GM18909 (cell line): Measurements from ENCODE around the gene MAP4K3.
"Not testable (repeated sequence)": the region's sequence is repeated elsewhere in the genome, so short reads cannot be mapped to it uniquely, and the experiment has no call there.

Source experiments
- ATAC-seq: cut with Tn5 transposase; IDR thresholded peaks from one replicate; pipeline ENCODE4 v1.9.1; 2021; ENCODE audit warnings: mild to moderate bottlenecking; ENCODE audit not compliant: unreplicated experiment, poor library complexity

The MAP4K3 gene

DNA sequence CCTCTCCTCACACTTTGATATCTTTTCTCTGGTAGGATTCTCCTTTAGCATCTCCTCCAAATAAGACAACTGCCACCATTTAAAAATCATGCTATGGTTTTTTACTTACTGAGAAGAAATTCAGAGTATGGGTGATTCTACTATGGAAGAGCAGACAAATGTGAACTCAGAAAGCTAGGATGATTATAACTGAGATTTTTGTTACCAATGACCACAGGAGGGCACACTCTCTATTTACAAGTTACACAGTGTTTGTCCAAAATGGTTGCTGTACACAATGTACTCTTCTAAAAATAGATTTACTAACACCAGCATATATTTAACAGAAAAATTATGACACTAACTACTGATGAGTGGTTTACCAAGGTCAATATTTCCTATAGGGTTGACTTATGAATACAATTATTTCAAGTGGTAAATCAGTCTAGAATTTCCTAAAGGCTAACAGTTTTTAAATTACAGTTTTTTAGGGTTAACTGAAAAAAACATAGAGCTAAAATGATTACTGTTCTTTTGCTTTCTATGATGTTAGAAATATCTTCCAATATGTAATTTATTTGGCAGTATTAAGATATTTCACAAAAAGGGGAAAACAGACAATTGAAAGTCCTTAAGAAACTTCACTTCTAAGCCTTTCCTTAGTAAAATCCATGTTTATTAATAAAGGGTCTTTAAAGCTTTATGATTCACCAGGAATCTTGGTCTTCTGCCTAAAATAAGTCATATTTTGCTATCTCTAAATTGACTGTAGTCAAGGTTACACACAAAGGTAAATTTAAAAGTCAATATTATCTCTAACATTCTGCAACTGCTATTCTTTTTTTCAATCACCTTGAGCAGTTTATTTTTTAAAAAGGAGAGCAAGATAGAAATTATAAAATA, 57.2 kb downstream of the MAP4K3 start:
- ATAC-seq = peak; percentile 73

DNA sequence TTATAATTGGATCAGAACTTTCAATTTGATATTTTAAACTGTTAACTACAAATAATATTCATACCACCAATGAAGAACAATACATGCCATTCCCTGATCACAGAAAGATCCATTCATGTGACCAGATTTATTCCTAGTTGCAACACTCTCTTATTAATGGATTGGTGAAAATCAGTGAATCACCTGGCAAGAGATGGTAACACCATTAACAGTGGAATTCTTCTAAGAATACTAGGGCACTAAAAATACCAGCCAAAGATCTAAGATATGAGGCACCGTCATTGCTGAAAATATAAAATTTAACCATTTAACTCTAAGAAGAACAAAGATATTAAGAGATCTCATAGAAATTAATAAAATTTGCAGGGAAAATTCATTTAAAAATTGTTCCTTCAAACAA, 58.1 kb downstream of the MAP4K3 start:
- ATAC-seq = no peak

DNA sequence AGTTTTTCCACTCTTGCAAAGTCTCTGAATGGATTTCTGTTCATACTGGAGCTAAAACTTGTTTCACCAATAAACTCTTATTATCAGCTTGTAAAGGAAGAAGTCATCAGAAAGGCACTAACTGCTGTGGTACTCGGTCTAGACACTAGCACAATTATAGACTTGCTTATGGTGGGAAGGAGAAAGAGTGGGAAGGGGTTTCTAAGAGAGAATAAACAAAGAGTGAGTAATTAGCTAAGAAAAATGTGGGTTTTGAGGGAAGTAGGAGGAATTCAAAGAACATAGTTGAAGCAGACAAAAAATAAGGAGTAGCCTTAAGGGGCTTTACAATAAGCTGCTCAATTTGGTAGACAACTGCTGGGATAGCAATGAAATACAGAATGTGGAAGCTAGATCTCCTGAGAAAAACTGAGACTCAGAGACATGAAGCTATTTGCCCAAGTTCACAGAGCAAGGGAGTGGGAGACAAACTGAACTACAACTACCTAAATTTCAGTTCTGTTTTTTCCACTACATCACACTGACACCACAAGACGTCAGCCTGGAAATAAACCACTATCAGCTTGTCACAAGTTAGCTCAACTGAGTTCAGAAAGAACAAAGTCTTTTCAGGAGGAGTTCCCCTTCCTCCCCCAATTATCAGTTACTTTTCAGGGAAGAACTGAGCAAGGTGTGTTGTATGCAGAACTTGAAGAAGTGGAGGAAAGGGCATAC, 59.7 kb downstream of the MAP4K3 start:
- peak; percentile 91 for ATAC-seq

DNA sequence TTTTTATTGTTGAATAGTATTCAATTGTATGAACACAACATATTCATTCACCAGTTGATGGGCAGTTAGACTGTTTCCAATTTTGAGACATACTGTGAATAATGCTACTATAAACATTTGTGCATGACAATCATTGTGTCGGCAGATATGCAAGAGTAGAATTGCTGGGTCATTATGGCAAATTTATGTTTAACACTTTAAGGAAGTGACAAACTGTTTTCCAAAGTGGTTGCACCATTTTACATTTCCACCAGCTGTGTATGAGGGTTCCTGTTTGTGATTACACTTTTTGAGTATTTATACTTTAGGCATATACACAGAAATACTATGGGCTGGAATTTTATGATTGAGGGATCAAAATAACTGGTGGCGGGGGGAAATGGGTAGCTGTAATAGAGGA, 61.2 kb downstream of the MAP4K3 start:
- no peak for ATAC-seq

DNA sequence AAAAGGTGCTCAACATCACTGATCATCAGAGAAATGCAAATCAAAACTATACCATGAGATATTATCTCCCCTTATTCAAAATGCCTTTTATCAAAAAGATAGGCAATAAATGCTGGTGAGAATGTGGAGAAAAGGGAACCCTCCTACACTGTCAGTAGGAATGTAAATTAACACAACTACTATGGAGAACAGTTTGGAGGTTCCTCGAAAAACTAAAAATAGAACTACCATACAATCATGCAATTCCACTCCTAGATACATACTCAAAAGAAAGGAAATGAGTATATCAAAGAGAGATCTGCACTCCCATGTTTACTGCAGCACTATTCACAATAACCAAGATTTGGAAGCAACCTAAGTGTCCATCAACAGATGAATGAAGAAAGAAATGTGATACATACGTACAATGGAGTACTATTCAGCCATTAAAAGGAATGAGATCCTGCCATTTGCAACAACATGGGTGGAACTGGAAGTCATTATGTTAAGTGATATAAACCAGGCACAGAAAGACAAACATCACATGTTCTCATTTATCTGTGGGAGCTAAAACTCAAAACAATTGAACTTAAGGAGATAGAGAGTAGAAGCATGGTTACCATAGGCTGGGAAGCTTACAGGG, 63.8 kb downstream of the MAP4K3 start:
- ATAC-seq = no peak

DNA sequence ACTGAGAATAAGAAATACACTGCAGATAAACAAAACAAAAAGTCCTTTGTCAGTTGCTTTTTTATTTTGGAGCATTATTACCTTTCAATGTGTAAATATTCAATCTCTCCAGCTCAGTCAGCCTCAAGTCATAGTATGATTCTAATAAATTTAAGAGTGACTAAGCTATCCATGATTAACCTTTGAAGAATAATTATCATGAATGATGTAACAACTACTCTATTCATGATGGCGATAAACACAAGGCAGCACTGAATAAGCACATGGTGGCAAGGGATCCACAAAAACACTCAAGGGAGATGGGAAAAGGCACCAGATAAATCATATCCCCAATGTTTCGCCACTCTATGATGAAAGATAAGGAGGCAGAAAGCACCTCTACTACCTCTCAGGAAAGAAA, 67.0 kb downstream of the MAP4K3 start:
- ATAC-seq = no peak

DNA sequence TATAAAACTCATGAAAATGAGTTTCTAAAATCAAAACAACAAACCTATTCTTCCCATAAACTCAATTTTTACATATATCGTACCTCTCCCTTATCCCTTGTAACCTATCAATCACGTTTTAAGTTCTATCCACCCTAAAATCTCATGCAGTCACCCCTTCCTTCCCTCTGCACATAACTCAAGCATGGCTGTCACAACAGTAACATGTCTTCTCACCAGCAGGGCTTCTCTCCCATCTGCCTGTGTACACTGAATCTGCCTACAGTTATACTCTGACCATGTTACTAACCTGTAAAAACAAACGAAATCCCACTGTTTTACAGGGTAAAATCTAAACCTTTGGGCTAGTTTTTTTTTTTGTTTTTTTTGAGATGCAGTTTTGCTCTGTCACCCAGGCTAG, 68.2 kb downstream of the MAP4K3 start:
- ATAC-seq = no peak

DNA sequence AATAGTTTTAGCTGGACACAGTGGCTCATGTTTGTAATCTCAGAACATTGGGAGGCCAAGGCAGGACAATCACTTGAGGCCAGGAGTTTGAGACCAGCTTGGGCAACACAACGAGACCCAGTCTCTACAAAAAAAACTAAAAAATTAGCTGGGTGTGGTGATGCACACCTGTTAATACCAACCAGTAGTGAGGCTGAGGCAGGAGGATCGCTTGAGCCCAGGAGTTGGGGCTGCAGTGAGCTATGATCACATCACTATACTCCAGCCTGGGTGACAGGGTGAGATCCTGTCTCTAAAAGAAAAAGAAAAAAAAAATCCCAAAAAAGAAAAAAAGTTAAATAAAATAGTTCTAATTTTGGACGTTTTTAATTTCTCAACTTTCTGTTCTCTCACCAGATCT, 68.7 kb downstream of the MAP4K3 start:
- no peak for ATAC-seq

DNA sequence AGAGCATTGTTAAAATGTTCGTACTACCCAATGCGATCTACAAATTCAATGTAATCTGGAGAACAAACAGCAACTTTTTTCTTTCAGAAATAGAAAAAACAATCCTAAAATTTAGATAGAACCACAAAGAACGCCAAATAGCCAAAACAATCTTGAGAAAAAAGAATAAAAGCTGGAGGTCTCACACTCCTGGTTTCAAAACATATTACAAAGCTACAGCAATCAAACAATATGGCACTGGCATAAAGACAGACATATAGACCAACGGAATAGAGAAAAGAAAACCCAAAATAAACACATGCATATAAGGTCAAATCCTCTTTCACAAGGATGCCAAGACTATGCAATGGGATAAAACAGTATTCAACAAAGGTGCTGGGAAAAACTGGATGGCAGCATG, 74.5 kb downstream of the MAP4K3 start:
- no peak for ATAC-seq

DNA sequence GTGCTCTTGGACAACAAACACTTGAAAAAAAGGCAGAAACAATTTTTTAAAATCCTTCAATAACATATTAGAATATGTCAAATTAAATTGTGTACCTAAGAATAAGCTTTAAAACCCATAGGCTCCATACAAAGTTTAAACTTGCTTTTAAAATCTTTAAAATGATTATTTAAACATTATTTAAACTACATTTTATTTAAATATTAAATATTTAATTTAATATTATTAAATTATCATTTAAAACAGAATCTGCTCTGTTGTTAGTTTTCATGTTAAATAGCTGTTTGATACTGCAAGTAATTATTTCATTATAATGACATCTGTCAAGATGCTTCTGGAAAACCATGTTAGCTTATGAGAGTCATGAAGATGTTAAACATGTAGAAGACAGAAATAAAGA, 75.6 kb downstream of the MAP4K3 start:
- ATAC-seq = no peak

DNA sequence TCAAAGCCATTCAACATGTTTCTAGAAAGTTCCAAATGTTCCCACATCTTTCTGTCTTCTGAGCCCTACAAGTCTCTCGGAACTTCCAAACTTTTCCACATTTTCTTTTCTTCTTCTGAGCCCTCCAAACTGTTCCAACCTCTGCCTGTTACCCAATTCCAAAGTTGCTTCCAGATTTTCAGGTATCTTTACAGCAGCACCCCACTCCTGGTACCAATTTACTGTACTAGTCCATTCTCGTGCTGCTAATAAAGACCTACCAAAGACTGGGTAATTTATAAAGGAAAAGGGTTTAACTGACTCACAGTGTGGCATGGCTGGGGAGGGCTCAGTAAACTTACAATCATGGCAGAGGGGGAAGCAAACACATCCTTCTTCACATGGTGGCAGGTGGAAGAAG, 76.7 kb downstream of the MAP4K3 start:
- not testable (repeated sequence) for ATAC-seq

DNA sequence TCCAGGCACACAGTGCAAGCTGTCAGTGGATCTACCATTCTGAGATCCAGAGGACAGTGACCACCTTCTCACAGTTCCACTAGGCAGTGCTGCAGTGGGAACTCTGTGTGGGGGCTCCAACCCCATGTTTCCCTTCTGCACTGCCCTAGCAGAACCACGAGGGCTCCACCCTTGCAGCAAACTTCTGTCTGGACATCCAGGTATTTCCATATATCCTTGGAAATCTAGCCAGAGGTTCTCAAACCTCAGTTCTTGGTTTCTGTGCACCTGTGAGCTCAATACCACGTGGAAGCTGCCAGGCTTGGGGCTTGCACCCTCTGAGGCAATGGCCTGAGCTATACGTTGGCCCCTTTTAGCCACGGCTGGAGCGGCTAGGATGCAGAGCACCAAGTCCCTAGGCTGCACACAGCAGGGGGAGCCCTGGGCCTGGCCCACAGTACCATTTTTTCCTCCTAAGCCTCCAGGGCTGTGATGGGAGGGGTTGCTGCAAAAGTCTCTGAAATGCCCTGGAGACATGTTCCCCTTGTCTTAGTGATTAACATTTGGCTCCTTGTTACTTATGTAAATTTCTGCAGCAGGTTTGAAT, 77.5 kb downstream of the MAP4K3 start:
- no peak for ATAC-seq

DNA sequence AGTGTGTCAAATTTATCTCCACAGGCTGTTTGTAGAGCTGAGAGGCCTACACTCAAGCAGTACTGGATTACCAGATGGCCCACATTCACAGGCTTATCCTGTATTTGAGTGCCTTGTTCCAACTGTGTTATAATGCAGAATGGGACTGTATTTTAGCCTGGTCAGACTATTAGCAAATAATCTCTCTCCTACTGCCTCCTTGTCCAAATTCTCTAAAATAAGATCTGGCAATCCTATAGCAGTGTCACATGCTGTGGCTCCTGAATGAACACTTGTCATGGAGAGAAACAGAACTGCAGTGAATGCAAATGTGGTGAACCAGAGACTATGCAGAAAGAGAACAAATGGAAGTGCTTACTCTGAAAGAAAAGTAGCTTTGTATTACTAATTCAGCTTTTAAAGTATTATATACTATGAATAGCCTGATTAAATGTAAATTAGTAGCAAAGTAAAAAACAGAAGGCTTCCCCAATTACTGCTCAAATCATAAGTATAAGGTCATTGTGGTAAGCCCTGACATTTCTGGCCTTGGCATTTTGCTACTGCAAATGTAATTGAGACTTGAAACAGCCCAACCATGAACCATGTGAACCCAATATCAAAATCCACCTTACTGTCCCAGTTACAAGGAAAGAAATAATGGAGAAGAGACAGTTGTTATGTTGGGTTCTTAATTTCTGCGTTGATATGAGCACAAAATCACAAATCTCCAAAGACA, 80.0 kb downstream of the MAP4K3 start:
- no peak for ATAC-seq

DNA sequence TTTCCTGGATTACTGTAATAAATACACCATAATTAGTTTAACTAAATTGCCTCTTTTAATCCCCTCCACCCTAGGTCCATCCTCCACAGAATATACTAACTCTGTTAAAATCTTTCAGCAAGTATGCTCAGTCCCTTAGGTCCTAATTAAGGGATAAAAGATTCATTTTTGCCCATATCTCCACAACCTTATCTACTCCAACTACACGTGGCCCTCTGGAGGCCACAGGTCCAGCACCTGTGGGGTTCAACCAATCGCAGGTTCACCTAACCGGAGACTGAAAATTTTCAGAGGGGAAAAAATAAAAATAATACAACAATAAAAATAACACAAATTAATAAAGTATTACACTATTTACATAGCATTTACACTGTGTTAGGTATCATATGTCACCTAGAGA, 86.4 kb downstream of the MAP4K3 start:
- ATAC-seq = no peak

DNA sequence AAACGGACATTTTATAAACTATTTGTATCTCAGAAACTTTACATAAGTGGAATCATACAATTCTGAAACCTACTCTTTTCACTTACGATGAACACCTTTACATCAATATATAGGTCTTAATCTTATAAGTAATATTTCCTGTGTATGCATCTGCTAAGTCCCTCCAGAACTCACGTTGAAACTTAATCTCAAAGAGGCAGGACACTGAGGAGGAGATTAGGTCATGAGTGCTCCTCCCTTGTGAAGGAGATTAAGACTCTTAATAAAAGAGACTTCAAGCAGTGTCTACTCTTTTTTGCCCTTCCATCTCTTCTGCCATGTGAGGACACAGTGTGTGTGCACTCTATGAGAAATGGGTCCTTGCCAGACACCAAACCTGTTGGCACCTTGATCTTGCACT, 98.6 kb downstream of the MAP4K3 start:
- ATAC-seq = no peak

DNA sequence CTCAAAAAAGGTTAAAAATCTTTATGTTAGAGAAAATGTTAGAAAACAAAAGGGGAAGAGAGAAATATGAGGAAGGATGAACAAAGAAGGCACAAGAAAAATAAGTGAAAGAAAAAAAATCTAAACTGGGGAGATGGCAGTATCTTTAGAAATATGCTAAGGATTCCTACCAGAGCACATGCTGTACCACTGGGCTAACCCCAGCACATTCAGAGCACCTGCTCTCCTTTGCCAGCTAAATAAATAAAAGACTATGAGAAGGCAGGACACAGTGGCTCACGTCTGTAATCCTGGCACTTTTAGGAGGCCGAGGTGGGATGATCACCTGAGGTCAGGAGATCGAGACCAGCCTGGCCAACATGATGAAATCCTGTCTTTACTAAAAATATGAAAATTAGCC, 101.2 kb downstream of the MAP4K3 start:
- no peak for ATAC-seq

DNA sequence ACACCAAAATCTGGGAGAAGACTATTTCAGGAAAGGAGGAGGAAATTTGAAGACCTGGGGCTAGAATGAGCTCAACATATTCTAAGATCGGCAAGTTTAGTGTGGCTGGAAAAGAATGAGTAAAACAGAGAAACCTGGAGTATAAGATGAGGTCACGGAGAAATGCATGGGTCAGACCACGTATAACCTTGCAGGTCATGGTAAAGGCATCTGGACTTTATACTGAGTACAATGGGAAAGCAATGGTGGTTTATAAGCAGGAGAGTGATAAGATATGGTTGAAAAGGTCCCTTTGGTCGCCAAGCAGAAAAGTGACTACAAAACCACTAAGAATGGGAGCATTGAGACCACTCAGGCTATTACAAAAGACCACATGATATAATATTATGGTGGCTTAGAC, 102.1 kb downstream of the MAP4K3 start:
- no peak for ATAC-seq

DNA sequence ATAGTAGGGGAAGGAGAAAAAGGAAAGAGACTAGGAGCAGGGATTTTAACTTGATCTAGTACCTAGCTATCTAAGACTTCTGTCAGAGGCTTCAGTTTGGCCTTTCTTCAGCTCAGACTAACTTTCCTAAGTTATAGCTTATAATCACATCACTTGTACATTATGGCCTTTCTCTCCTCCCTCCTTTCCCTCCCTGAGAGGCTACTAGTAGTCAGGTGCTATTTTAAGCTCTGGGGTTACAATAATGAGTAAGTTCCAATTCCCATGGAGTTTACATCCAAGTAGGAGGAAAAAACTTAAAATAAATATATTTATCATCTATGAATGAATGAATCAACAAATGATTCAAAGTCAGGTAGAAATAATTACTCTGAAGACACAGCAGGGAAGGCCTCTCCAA, 102.6 kb downstream of the MAP4K3 start:
- ATAC-seq = no peak

DNA sequence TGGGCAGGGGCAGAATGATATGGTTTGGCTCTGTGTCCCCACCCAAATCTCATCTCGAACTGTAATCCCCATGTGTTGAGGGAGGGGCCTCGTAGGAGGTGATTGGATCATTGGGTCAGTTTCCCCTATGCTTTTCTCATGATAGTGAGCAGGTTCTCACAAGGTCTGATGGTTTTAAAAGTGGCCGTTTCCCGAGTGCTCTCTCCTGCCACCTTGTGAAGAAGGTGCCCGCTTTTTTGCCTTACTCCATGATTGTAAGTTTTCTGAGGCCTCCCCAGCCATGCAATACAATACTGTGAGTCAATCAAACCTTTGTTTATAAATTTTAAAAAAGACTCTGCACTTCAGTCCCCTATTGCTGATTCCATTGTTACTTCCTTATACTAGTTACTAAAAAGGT, 110.4 kb downstream of the MAP4K3 start:
- no peak for ATAC-seq

DNA sequence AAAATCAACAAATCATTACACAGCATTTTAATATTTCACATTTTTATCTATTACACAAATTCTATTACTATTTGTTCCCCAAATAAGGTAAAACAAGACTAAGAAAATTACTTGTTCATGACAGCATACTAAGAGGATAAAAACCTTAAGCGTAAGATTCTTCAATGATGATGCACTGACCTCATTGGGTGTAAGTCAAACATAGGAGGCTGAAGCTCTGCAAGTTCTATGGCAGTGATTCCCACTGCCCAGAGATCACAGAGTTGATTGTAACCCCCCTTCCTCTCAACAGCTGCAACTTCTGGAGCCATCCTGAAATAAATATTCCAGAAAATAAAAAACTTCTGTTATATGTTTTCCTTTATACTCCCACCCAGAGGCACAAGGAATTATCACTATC, 111.1 kb downstream of the MAP4K3 start:
- no peak for ATAC-seq
